Middle frontal gyrus (tissue), 1 donor: ENCODE data around the gene MINDY4.
A peak's percentile ranks its signal among the peaks of the same experiment; 100 is the strongest.

Experiments used
- DNase-seq: peaks from one replicate; pipeline ENCODE4 v3.0.0-alpha.2; 2015; ENCODE audit warnings: low spot score; ENCODE audit errors: extremely low spot score

The MINDY4 gene

GRCh38 chr7:30772984-30773383, 1.8 kb downstream of the MINDY4 start:
- DNase-seq: no peak

- DNase-seq: no peak
Measured at GRCh38 chr7:30775992-30776391, 4.8 kb downstream of the MINDY4 start.

GRCh38 chr7:30776971-30777370, 5.8 kb downstream of the MINDY4 start:
- DNase-seq: no peak

GRCh38 chr7:30778255-30779025, 7.2 kb downstream of the MINDY4 start:
- peak; percentile 56 for DNase-seq

GRCh38 chr7:30779574-30779973, 8.4 kb downstream of the MINDY4 start:
- DNase-seq: no peak

- DNase-seq: no peak
Measured at GRCh38 chr7:30780941-30781340, 9.7 kb downstream of the MINDY4 start.

GRCh38 chr7:30782690-30783089, 11.5 kb downstream of the MINDY4 start:
- no peak for DNase-seq

- no peak for DNase-seq
Measured at GRCh38 chr7:30785786-30786185, 14.6 kb downstream of the MINDY4 start.

- no peak for DNase-seq
Measured at GRCh38 chr7:30787486-30787885, 16.3 kb downstream of the MINDY4 start.

GRCh38 chr7:30788640-30789333, 17.6 kb downstream of the MINDY4 start:
- no peak for DNase-seq

- no peak for DNase-seq
Measured at GRCh38 chr7:30789334-30789711, 18.1 kb downstream of the MINDY4 start.

- DNase-seq: no peak
Measured at GRCh38 chr7:30790356-30790755, 19.1 kb downstream of the MINDY4 start.

GRCh38 chr7:30791114-30791513, 19.9 kb downstream of the MINDY4 start:
- no peak for DNase-seq

- no peak for DNase-seq
Measured at GRCh38 chr7:30795161-30795948, 24.1 kb downstream of the MINDY4 start.

- DNase-seq: no peak
Measured at GRCh38 chr7:30796105-30796869, 25.1 kb downstream of the MINDY4 start.

GRCh38 chr7:30797176-30798040, 26.2 kb downstream of the MINDY4 start:
- DNase-seq: no peak

- no peak for DNase-seq
Measured at GRCh38 chr7:30799206-30799975, 28.2 kb downstream of the MINDY4 start.

- DNase-seq: no peak
Measured at GRCh38 chr7:30799976-30800661, 28.9 kb downstream of the MINDY4 start.

GRCh38 chr7:30800785-30801252, 29.6 kb downstream of the MINDY4 start:
- peak; percentile 73 for DNase-seq
